ENCODE data around the gene SNAI3. TPM values are rescaled to one million over a fixed set of nuclear protein-coding genes. Genes with fewer than 3 reads are reported as not detected.
A peak's percentile ranks its signal among the peaks of the same experiment; 100 is the strongest.

SNAI3 gene
- total RNA-seq, 2 donors from 2014 or later, result 7.7 to 10.2 TPM

DNA sequence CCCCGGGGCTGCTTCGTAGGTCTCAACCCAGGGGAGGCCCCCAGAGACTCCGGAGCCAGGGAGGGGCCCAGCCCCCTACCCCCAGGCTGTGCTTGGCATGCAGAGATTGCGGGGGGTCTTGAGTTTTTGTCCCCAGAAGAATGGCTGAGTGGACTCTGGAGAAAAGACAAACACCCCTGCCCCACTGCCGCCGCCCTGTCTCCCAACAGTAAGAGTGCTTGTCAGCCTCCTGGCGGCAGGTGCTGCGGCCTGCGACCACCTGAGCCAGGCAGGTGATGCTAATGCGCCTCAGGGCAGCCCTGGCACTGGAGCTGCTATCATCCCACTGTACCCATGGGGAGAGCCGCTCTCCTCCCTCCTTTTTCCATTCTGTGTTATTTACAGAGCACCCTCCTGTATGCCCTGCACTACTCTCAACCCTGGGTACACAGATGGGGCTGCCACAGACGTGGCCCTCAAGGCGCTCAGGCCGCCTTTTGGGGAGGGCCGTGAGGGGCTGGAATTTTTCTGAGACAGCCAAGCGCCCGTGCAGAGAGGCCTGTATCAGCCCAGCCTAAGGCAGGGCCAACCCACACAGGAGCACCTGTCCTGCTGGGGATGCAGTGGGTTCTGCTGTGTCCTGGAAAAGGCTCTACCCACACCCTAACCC is 50.5 kb downstream of the SNAI3 start:
- ATAC-seq, result no peak
- peaks cover 15% of the 10 kb centered on the region for H3K27me3 Mint-ChIP-seq
- H3K4me1 Mint-ChIP-seq, result peaks cover 35% of the 10 kb centered on the region
- no peaks in the 10 kb centered on the region for H3K36me3 Mint-ChIP-seq (ENCODE audit: low read depth)
- peak overlapping the region; percentile 57 for H3K27ac Mint-ChIP-seq
- no peaks in the 10 kb centered on the region for H3K9me3 ChIP-seq (ENCODE audit: control insufficient read depth, low read length, poor library complexity, severe bottlenecking)
- H3K4me3 Mint-ChIP-seq, result peak overlapping the region; percentile 86
- DNase-seq, result no peak

DNA sequence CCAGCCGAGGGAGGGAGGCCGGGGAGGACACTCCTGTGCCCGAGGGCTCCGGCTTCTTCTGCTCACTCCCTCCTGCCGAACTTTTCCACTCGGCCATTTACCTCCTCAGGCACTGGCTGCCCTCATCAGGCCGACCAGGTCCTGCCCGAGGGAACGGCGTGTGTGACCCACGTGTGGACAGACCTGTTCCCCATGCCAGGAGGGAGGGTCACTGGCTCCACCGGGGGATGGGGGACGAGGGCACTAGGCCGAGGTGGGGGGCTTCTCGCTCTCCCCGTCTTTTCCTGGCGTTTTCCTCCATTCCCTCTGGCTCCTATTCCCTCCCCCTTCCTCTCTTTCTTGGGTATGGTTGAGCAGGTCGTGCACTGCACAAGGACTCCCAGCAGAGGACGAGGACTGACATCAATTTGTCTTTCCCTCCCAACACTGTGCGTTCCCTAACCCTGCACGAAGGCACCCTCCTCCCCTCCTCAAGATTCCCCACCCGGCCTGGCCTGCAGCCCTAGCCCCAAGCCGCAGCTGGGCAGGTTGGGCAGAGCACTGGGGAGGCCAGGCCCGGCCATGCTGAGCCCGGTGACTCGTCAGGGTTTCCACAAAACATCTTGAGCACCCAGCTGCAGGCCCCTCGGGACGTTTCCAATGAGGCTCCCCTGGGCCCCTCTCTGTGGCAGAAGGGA is 51.2 kb downstream of the SNAI3 start:
- Mint-ChIP-seq H3K4me3 (peak overlapping the region; percentile 86), H3K27ac (no peak overlapping the region), H3K4me1 (peaks cover 30% of the 10 kb centered on the region), H3K27me3 (peaks cover 10% of the 10 kb centered on the region), H3K36me3 (ENCODE audit: low read depth) (no peaks in the 10 kb centered on the region)
- DNase-seq (no peak), ATAC-seq (no peak)
- H3K9me3 ChIP-seq (ENCODE audit: control insufficient read depth, low read length, poor library complexity, severe bottlenecking), result no peaks in the 10 kb centered on the region

DNA sequence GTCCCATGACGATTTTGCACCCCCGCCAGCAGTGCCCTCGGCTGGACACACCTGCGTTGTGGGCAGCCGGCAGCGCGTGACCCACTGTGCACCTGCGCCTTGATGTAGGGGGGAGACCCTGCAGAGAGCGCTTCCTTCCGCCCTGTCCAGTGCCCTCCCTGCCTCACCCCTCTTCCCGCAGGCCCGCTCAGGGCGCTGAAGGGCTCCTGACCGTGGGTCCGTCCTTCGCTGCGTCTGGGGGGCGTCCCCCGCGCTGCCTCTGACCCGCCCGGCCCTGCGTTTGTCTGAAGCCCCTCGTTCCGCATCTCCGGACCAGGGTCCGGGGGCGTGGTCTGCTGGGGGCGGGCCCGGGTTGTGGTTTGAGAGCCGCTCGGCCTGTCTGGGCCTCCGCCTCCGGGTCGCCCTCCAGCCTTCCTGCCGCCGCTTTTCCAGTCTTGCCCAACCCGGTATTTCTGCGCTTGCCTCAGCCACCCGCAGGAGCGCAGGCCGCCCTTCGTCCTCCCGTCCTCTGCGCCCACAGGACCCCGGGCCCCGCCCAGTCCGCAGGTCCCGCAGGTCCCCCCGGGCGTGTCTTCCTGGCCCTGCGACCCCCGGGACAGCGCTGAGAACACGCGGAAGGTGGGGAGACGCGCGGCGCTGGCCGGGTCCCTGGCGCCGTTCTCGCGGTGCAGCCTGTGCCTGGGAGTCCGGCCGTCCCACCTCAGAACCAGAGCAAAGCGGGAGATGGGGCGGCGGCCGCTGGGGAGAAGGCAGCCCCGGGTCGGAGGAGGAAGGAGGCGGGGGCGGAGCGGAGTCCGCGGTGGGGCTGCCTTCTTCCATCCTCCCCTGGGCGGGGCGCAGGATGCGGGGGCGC is 51.9 kb downstream of the SNAI3 start:
- Mint-ChIP-seq H3K4me3 (peak overlapping the region; percentile 86), H3K36me3 (ENCODE audit: low read depth) (no peaks in the 10 kb centered on the region), H3K27ac (no peak overlapping the region), H3K27me3 (peaks cover 8% of the 10 kb centered on the region), H3K4me1 (peaks cover 27% of the 10 kb centered on the region)
- ATAC-seq, result peak; percentile 39
- no peaks in the 10 kb centered on the region for H3K9me3 ChIP-seq (ENCODE audit: control insufficient read depth, low read length, poor library complexity, severe bottlenecking)
- DNase-seq, result peak; percentile 25 to 47 (median 27)

DNA sequence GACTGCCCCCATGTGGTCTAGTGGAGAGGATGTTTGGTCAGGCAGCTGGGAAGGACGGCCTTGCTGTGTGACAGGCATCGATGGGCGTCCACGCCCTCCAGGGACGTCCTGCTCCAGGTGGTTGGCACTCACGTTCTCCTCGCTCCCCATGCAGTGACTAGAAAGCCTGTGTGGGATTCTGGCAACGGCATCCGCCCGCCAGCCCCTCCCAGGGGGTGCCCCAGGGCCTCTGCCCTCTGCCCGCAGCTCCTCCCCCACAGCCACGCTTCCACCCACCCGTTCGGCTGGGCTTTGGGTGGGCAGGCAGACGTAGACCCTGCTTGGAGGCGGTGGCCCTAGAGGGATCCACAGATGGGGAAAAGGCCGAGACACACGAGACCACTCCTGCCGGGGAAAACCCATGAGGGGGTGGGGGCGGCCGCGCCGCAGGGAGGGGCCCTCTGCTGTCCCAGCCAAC is 52.6 kb downstream of the SNAI3 start:
- no peaks in the 10 kb centered on the region for H3K9me3 ChIP-seq (ENCODE audit: control insufficient read depth, low read length, poor library complexity, severe bottlenecking)
- DNase-seq (peak; percentile 46 to 54 (median 48)), ATAC-seq (peak; percentile 66)
- Mint-ChIP-seq H3K4me1 (peaks cover 25% of the 10 kb centered on the region), H3K27me3 (peaks cover 8% of the 10 kb centered on the region), H3K36me3 (ENCODE audit: low read depth) (no peaks in the 10 kb centered on the region), H3K27ac (peak overlapping the region; percentile 56), H3K4me3 (peak overlapping the region; percentile 86)

DNA sequence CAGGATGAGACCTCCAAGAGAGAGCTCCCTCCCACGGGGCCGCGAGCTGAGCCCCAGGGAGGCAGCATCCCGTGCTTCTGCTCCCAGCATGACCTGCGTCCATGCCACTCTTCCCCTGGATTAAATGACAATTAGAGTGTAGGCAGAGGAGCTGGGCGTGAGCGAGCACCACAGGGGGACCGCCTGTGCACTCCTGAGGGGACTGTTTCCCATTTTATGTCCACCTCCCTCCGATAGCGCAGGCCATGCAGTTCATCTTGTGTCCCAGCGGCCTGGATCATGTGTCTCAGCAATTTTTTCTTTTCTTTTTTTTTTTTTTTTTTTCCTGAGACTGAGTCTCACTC is 53.7 kb downstream of the SNAI3 start:
- Mint-ChIP-seq H3K4me1 (peaks cover 18% of the 10 kb centered on the region), H3K27ac (peak overlapping the region; percentile 56), H3K4me3 (no peak overlapping the region), H3K36me3 (ENCODE audit: low read depth) (peaks cover 2% of the 10 kb centered on the region), H3K27me3 (peaks cover 1% of the 10 kb centered on the region)
- H3K9me3 ChIP-seq (ENCODE audit: control insufficient read depth, low read length, poor library complexity, severe bottlenecking), result no peaks in the 10 kb centered on the region
- DNase-seq, result no peak
- no peak for ATAC-seq

DNA sequence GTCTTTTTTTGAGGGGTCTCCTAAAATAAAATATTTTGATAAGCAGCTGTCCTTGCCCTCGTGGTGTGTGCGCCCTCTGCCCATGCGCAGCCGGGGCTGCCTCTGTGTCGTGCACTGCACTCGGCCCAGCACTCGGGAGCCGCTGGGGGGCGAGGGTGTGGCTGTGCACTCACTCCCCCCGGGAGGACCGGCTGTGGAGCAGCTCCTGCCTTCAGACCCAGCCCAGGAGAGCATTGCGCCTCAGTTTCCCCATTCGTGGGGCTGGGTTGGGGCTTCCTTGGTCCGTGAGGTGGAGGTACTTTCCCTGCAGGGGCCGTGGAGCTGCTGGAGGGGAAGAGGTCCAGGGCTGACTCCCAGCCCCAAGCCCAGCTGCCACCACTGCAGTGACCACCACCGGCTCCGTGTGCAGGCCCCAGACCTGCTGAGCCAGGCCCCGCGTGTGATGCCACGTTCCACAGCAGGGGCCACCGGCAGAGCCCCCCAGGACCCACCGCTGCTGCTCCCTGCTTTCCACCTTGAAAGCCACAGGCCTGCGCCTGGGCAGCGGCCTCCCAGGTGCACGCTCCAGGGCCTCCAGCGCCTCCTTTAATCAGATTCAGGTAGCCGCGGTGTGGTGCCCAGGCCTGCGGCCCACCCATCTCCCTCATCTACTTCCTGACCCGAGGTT is 54.3 kb downstream of the SNAI3 start:
- Mint-ChIP-seq H3K27me3 (no peaks in the 10 kb centered on the region), H3K36me3 (ENCODE audit: low read depth) (peaks cover 3% of the 10 kb centered on the region)

DNA sequence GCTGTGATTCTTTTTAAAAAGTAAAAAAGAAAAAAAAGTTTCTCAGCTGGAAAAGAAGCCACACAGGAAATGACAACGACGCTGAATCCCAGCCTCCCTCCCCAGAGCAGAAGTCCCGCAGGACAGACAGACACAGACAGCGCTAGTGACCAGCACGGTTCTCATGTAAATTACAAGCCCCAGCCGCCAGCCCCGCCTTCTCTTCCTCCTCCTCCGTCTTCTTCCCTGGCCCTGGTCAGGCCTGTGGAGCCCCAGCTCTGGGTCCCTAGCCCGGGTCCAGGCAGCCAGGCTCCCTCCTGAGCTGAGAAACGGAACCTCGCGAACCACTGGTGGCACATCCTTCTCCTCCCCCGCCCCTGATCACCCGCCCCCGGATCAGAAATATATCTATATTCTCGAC is 54.9 kb downstream of the SNAI3 start:
- ATAC-seq (no peak), DNase-seq (no peak)
- H3K36me3 Mint-ChIP-seq (ENCODE audit: low read depth), result peaks cover 3% of the 10 kb centered on the region
- H3K27ac Mint-ChIP-seq, result peak overlapping the region; percentile 21
- no peak overlapping the region for H3K4me3 Mint-ChIP-seq
- H3K4me1 Mint-ChIP-seq, result peaks cover 11% of the 10 kb centered on the region
- no peaks in the 10 kb centered on the region for H3K27me3 Mint-ChIP-seq
- H3K9me3 ChIP-seq (ENCODE audit: control insufficient read depth, low read length, poor library complexity, severe bottlenecking), result no peaks in the 10 kb centered on the region

More for the DNA sequence above, 54.3 kb downstream of the SNAI3 start:
- Mint-ChIP-seq H3K4me3 (no peak overlapping the region), H3K4me1 (peaks cover 13% of the 10 kb centered on the region), H3K27ac (peak overlapping the region; percentile 56)
- ATAC-seq (no peak), DNase-seq (no peak)
- no peaks in the 10 kb centered on the region for H3K9me3 ChIP-seq (ENCODE audit: control insufficient read depth, low read length, poor library complexity, severe bottlenecking)

DNA sequence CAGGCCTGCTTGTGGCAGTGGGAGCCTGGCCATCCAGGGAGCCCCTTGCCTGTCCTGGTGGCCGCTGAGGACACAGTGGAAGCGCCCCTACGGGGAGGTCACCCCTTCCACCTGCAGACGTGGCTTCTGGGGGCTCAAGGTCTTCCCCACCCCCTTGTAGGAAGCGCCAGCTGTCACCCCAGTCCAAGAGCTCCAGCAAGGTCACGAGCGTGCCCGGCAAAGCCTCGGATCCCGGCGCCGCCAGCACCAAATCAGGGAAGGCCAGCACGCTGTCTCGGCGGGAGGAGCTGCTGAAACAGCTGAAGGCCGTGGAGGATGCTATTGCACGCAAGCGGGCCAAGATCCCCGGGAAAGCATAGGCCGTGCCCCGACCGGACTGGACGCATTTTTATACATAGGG is 55.4 kb downstream of the SNAI3 start:
- peaks cover 8% of the 10 kb centered on the region for H3K4me1 Mint-ChIP-seq
- peak overlapping the region; percentile 21 for H3K27ac Mint-ChIP-seq
- no peaks in the 10 kb centered on the region for H3K9me3 ChIP-seq (ENCODE audit: control insufficient read depth, low read length, poor library complexity, severe bottlenecking)
- H3K36me3 Mint-ChIP-seq (ENCODE audit: low read depth), result peaks cover 3% of the 10 kb centered on the region
- no peaks in the 10 kb centered on the region for H3K27me3 Mint-ChIP-seq
- no peak overlapping the region for H3K4me3 Mint-ChIP-seq
- DNase-seq (no peak), ATAC-seq (no peak)

DNA sequence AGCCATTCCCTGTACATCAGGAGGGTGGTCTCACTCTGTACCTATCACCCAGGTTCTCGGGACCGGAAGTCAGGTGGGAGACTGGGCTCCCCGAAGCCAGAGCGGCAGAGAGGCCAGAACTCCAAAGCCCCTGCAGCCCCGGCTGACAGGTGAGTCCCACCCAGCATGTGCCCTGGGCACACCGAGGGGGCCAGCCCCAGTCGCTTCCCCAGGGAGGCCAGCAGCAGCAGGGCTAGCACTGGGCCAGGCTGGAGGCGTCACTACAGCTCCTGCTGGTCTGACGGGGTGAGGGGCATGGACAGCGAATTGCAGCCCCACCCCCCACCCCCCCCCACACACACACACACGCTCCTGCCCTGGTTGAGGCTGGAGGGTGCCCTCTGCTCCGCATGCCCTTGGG is 55.9 kb downstream of the SNAI3 start:
- Mint-ChIP-seq H3K4me1 (peaks cover 7% of the 10 kb centered on the region), H3K4me3 (no peak overlapping the region), H3K27me3 (no peaks in the 10 kb centered on the region), H3K27ac (peak overlapping the region; percentile 67), H3K36me3 (ENCODE audit: low read depth) (peaks cover 3% of the 10 kb centered on the region)
- ATAC-seq (no peak), DNase-seq (no peak)
- H3K9me3 ChIP-seq (ENCODE audit: control insufficient read depth, low read length, poor library complexity, severe bottlenecking), result no peaks in the 10 kb centered on the region

DNA sequence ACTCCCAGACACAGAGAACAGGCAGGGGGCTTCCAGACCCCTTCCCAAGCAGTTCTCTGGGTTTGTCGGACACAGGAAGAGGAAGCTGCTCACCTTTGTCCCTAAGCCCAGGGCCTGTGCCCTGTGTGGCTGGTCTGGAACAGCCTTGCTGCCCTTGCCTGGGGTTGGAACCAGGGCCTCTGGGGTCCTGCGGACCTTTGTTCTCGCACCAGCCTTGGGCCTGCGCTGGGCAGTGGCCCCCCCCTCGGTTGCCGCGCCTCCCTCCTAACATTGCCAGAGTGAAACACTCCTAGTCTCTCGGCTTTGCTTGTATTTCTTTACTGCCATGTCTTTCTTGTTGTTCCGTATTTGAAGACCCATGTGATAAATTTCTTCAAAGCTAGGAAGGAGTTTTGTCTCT is 56.5 kb downstream of the SNAI3 start:
- no peaks in the 10 kb centered on the region for H3K27me3 Mint-ChIP-seq
- ATAC-seq (no peak), DNase-seq (no peak)
- H3K4me3 Mint-ChIP-seq, result no peak overlapping the region
- no peaks in the 10 kb centered on the region for H3K9me3 ChIP-seq (ENCODE audit: control insufficient read depth, low read length, poor library complexity, severe bottlenecking)
- H3K4me1 Mint-ChIP-seq, result peaks cover 2% of the 10 kb centered on the region
- H3K27ac Mint-ChIP-seq, result peak overlapping the region; percentile 67
- peaks cover 3% of the 10 kb centered on the region for H3K36me3 Mint-ChIP-seq (ENCODE audit: low read depth)

DNA sequence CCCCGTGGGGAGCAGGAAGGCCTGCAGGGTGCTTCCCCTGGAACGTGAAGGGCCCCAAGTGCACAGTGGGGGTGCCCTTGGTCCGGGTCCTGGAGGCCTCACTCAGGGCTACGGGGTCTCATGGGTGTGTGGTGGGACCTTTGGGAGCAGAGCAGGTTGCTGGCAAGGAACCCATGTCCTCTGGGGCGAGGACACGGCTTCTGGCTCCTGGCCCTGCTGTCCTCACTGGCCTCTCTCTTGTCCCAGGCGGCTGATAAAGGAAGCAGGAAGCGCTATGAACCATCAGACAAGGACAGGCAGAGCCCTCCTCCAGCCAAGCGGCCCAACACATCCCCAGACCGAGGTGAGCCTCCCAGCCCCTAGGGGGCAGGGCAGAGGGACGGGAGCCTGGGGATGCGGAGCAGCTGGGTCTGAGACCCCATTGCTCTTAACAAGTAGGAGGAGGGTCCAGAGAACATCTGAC is 57.8 kb downstream of the SNAI3 start:
- no peaks in the 10 kb centered on the region for H3K9me3 ChIP-seq (ENCODE audit: control insufficient read depth, low read length, poor library complexity, severe bottlenecking)
- Mint-ChIP-seq H3K4me1 (peaks cover 2% of the 10 kb centered on the region), H3K27me3 (no peaks in the 10 kb centered on the region), H3K27ac (no peak overlapping the region), H3K36me3 (ENCODE audit: low read depth) (peaks cover 3% of the 10 kb centered on the region), H3K4me3 (no peak overlapping the region)
- DNase-seq, result no peak
- ATAC-seq, result no peak

Measured in T-helper 17 cell (primary cell).